B cell (primary cell): ENCODE results near the gene GIPR. TPM values are rescaled to one million over a fixed set of nuclear protein-coding genes. Genes with fewer than 3 reads are reported as not detected.
A peak's percentile ranks its signal among the peaks of the same experiment; 100 is the strongest.

Source experiments
- ATAC-seq: fragments of 200-7000 bp; cut with Tn5 transposase; one replicate; pipeline ENCODE4 v1.10.0; 2021; ENCODE audit warnings: low read depth, mild to moderate bottlenecking, moderate number of reproducible peaks, moderate library complexity
- CTCF ChIA-PET: fragments of 350-600 bp; sonication (Branson Sonifier 250); formaldehyde crosslinking; loops from one replicate; lab custom pipeline; 2021; ENCODE audit warnings: antibody characterized with exemption, inconsistent platforms; lab: Charles Lee
- POLR2A ChIA-PET: fragments of 350-600 bp; sonication (Branson Sonifier 250); formaldehyde crosslinking; loops from one replicate; lab custom pipeline; 2021; ENCODE audit warnings: antibody characterized with exemption; lab: Charles Lee
- DNase-seq: peaks from one replicate; pipeline ENCODE4 v3.0.0; 2013
- H2AFZ ChIP-seq: 2 replicates; pipeline ENCODE4 v1.6.1; 2012; ENCODE audit warnings: mild to moderate bottlenecking, low read depth, low read length; ENCODE audit not compliant: insufficient read depth, poor library complexity, severe bottlenecking
- H3K27ac ChIP-seq, 2 donors: 1 replicate in 1 of 2; 2 replicates in 1 of 2; pipeline ENCODE4 v1.5.1; 2012 to 2013; ENCODE audit warnings: low read length in 2 of 2, mild to moderate bottlenecking in 2 of 2, moderate library complexity in 1 of 2
- H3K27me3 ChIP-seq, 4 experiments: fragments of 200-600 bp in 1 of 4; sonication (generic) in 1 of 4; replicated peaks in 1 of 4; 1 replicate in 2 of 4; 2 replicates in 2 of 4; pipeline versions ENCODE4 v1.6.1 to v1.7.0; 2013 to 2016; ENCODE audit warnings: low read length in 3 of 4, mild to moderate bottlenecking in 2 of 4, mixed read lengths in 1 of 4, moderate library complexity in 1 of 4; ENCODE audit not compliant: insufficient read depth in 4 of 4, control insufficient read depth in 3 of 4; ENCODE audit errors: control extremely low read depth in 1 of 4
- H3K36me3 ChIP-seq, 2 experiments: replicated peaks in 1 of 2; 1 replicate in 1 of 2; 2 replicates in 1 of 2; pipeline versions ENCODE4 v1.6.1 to v1.7.1; 2013; ENCODE audit warnings: low read length in 1 of 2; ENCODE audit not compliant: insufficient read depth in 2 of 2, control insufficient read depth in 1 of 2; ENCODE audit errors: control extremely low read depth in 1 of 2, extremely low read depth in 1 of 2
- H3K4me1 ChIP-seq, 2 donors: fragments of 200-600 bp in 1 of 2; sonication (generic) in 1 of 2; 1 replicate in 1 of 2; 2 replicates in 1 of 2; pipeline versions ENCODE4 v1.5.1 to v1.6.1; 2013 to 2017; ENCODE audit warnings: low read length in 2 of 2; ENCODE audit not compliant: control insufficient read depth in 2 of 2, insufficient read depth in 2 of 2
- H3K4me2 ChIP-seq: replicated peaks from 2 replicates; pipeline ENCODE3; 2012; ENCODE audit warnings: mild to moderate bottlenecking, low read depth, low read length; ENCODE audit not compliant: poor library complexity, severe bottlenecking
- H3K4me3 ChIP-seq, 5 experiments: fragments of 200-600 bp in 1 of 5; sonication (generic) in 1 of 5; 1 replicate in 3 of 5; 2 replicates in 2 of 5; pipeline versions ENCODE4 v1.5.1 to v1.7.0; 2011 to 2016; ENCODE audit warnings: low read length in 4 of 5, mild to moderate bottlenecking in 4 of 5, low read depth in 2 of 5, control low read depth in 1 of 5, moderate library complexity in 1 of 5; ENCODE audit not compliant: insufficient read depth in 1 of 5; ENCODE audit errors: control extremely low read depth in 1 of 5, extremely low read depth in 1 of 5
- H3K79me2 ChIP-seq: fragments of 200-600 bp; sonication (generic); one replicate; pipeline ENCODE4 v1.6.0; 2016; ENCODE audit warnings: low read length; ENCODE audit not compliant: control insufficient read depth, insufficient read depth
- H3K9ac ChIP-seq: fragments of 200-600 bp; sonication (generic); 2 replicates; pipeline ENCODE4 v1.6.1; 2017; ENCODE audit warnings: mild to moderate bottlenecking, low read length, moderate library complexity
- H3K9me3 ChIP-seq, 3 donors: one replicate each; pipeline versions ENCODE4 v1.6.1 to v1.7.1; 2013; ENCODE audit warnings: low read length in 2 of 3; ENCODE audit not compliant: control insufficient read depth in 2 of 3, insufficient read depth in 1 of 3; ENCODE audit errors: control extremely low read depth in 1 of 3
- H4K20me1 ChIP-seq: 2 replicates; pipeline ENCODE4 v1.6.0; 2012; ENCODE audit warnings: mild to moderate bottlenecking, low read length; ENCODE audit not compliant: insufficient read depth, control insufficient read depth, poor library complexity, severe bottlenecking
- H3K27ac Mint-ChIP-seq: one replicate; pipeline ENCODE4 v1.8.0; 2021; ENCODE audit warnings: mixed read lengths
- H3K27me3 Mint-ChIP-seq: one replicate; pipeline ENCODE4 v1.8.0; 2021; ENCODE audit warnings: mixed read lengths
- H3K4me1 Mint-ChIP-seq: one replicate; pipeline ENCODE4 v1.8.0; 2021; ENCODE audit warnings: mixed read lengths
- H3K4me3 Mint-ChIP-seq: one replicate; pipeline ENCODE4 v1.8.0; 2021; ENCODE audit warnings: mixed read lengths
- H3K9me3 Mint-ChIP-seq: one replicate; pipeline ENCODE4 v1.8.0; 2022; ENCODE audit warnings: mixed read lengths; ENCODE audit not compliant: insufficient read depth
- CTCF ChIP-seq: fragments of 200-600 bp; IDR thresholded peaks from one replicate; pipeline ENCODE4 v1.8.0; 2022; ENCODE audit warnings: antibody characterized with exemption, mild to moderate bottlenecking
- EZH2 ChIP-seq: IDR thresholded peaks from 2 replicates; pipeline ENCODE4 v1.6.1; 2012; ENCODE audit warnings: borderline replicate concordance, low read depth, mild to moderate bottlenecking, moderate library complexity, low read length; ENCODE audit not compliant: insufficient read depth, poor library complexity, severe bottlenecking
- WGBS: methylation state at CpG from one replicate; pipeline ENCODE4 v1.1.5; 2013; ENCODE audit warnings: missing lambda C conversion rate; ENCODE audit not compliant: insufficient coverage; 5-methylcytosine and 5-hydroxymethylcytosine counted together
- intact Hi-C: fragments of 100-400 bp; cut with micrococcal nuclease; formaldehyde crosslinking; loops from one replicate; pipeline ENCODE4 v1.10.0; 2022
- polyA plus RNA-seq: library from polyadenylated mRNA; depleted of rRNA; stranded (reverse); fragments of >200 nt; gene quantifications from 2 replicates; pipeline ENCODE4 v1.2.3, GENCODE V29; 2012
- total RNA-seq, 2 donors: library from RNA; stranded (reverse); fragments of 120-200 nt in 1 of 2; gene quantifications; 1 replicate in 1 of 2; 2 replicates in 1 of 2; pipeline versions ENCODE4 v1.2.3 to v1.2.4, GENCODE V29; 2013 to 2022

Gene GIPR
- total and polyA plus RNA-seq, 2 donors (not counting 1 experiment from before 2014, with no cell fraction given) = 0.43 to 2.3 TPM

- Histone ChIP-seq H3K4me1 (peaks cover 39 to 65% of the 10 kb centered on the region in 2 donors), H3K4me2 (peak overlapping the region; percentile 98), H3K27ac (peak overlapping the region; percentile 86 to 93), H3K79me2 (peaks cover 11% of the 10 kb centered on the region), H4K20me1 (no peaks in the 10 kb centered on the region), H2AFZ (no peak overlapping the region), H3K9me3 (peaks cover 0 to 3% (median 0%) of the 10 kb centered on the region in 3 donors), H3K27me3 (peaks cover 0 to 13% (median 5%) of the 10 kb centered on the region in 4 experiments), H3K36me3 (no peaks in the 10 kb centered on the region), H3K9ac (peak overlapping the region; percentile 33), H3K4me3 (peak overlapping the region in 3 of 5 experiments; percentile 55 to 81 (median 62))
- peak; percentile 95 for DNase-seq
- H3K9me3 Mint-ChIP-seq = peaks cover 3% of the 10 kb centered on the region
- 9% methylated on average over 35 of the region's 39 CpGs for WGBS
- peaks cover 6% of the 10 kb centered on the region for H3K27me3 Mint-ChIP-seq
- intact Hi-C loops = loop anchor here (1.0 to 5.0 kb wide), 7 partner anchors 36 to 216 kb away; partner anchors contain the start of gene QPCTL
- H3K4me3 Mint-ChIP-seq = peak overlapping the region; percentile 85
- peak; percentile 96 for TF ChIP-seq CTCF
- TF ChIP-seq EZH2 = no peak
- ChIA-PET CTCF (interaction anchor here (0.6 to 5.9 kb wide), 27 partner anchors 10 to 241 kb away, joined by 3 to 60 read pairs (median 5); partner anchors contain the start of genes PPM1N, QPCTL, SIX5 and SNRPD2), POLR2A (interaction anchor here (0.5 to 1.5 kb wide), 7 partner anchors 59 to 243 kb away, joined by 3 to 4 read pairs (median 3); partner anchors contain the start of genes FOSB and SIX5)
- peaks cover 50% of the 10 kb centered on the region for H3K4me1 Mint-ChIP-seq
- H3K27ac Mint-ChIP-seq = peak overlapping the region; percentile 92
- ATAC-seq = peak; percentile 46
These were observed 24.7 kb upstream of the GIPR start for GRCh38 chr19:45643024-45643926.
